Osteocyte (in vitro differentiated cells): ENCODE data around the gene ZNFX1. TPM values are rescaled to one million over a fixed set of nuclear protein-coding genes. Genes with fewer than 3 reads are reported as not detected.

Experiments used
- DNase-seq: peaks from one replicate; pipeline ENCODE4 v3.0.0; 2021; ENCODE audit warnings: mixed read lengths; ENCODE audit not compliant: unreplicated experiment; ENCODE audit errors: extremely low spot score
- H3K27ac Mint-ChIP-seq: one replicate; pipeline ENCODE4 v1.8.0; 2021; ENCODE audit warnings: mild to moderate bottlenecking, mixed read lengths; ENCODE audit not compliant: unreplicated experiment
- H3K27me3 Mint-ChIP-seq: one replicate; pipeline ENCODE4 v1.8.0; 2021; ENCODE audit warnings: mixed read lengths; ENCODE audit not compliant: unreplicated experiment
- H3K36me3 Mint-ChIP-seq: one replicate; pipeline ENCODE4 v1.8.0; 2021; ENCODE audit warnings: mixed read lengths; ENCODE audit not compliant: unreplicated experiment
- H3K4me1 Mint-ChIP-seq: one replicate; pipeline ENCODE4 v1.8.0; 2021; ENCODE audit warnings: mixed read lengths; ENCODE audit not compliant: unreplicated experiment
- H3K4me3 Mint-ChIP-seq: one replicate; pipeline ENCODE4 v1.8.0; 2021; ENCODE audit warnings: mild to moderate bottlenecking, moderate library complexity, mixed read lengths; ENCODE audit not compliant: unreplicated experiment
- H3K9me3 Mint-ChIP-seq: one replicate; pipeline ENCODE4 v1.8.0; 2021; ENCODE audit warnings: mixed read lengths; ENCODE audit not compliant: unreplicated experiment
- total RNA-seq: library from RNA; stranded (reverse); gene quantifications from 2 replicates; pipeline ENCODE4 v1.2.1, GENCODE V29; 2021
- TF ChIP-seq, protein P1 (sequence below): fragments of 200-600 bp; sonication (generic); IDR thresholded peaks from 2 replicates; pipeline ENCODE4 v1.5.0; 2021; ENCODE audit warnings: antibody characterized with exemption, mild to moderate bottlenecking, moderate library complexity

ZNFX1 gene
- total RNA-seq, 1 donor from 2014 or later: 48.1 TPM

- Mint-ChIP-seq H3K36me3 (peaks cover 53% of the 10 kb centered on the region), H3K4me1 (peaks cover 38% of the 10 kb centered on the region), H3K27me3 (no peaks in the 10 kb centered on the region), H3K9me3 (no peaks in the 10 kb centered on the region), H3K27ac (peak overlapping the region; percentile 97), H3K4me3 (peak overlapping the region; percentile 14)
- TF ChIP-seq, protein P1, sequence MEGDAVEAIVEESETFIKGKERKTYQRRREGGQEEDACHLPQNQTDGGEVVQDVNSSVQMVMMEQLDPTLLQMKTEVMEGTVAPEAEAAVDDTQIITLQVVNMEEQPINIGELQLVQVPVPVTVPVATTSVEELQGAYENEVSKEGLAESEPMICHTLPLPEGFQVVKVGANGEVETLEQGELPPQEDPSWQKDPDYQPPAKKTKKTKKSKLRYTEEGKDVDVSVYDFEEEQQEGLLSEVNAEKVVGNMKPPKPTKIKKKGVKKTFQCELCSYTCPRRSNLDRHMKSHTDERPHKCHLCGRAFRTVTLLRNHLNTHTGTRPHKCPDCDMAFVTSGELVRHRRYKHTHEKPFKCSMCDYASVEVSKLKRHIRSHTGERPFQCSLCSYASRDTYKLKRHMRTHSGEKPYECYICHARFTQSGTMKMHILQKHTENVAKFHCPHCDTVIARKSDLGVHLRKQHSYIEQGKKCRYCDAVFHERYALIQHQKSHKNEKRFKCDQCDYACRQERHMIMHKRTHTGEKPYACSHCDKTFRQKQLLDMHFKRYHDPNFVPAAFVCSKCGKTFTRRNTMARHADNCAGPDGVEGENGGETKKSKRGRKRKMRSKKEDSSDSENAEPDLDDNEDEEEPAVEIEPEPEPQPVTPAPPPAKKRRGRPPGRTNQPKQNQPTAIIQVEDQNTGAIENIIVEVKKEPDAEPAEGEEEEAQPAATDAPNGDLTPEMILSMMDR: no peak
- no peak for DNase-seq
Observed at GRCh38 chr20:49275636-49276035, 2.2 kb downstream of the ZNFX1 start.

GRCh38 chr20:49275216-49275615, 2.6 kb downstream of the ZNFX1 start:
- no peak for DNase-seq
- Mint-ChIP-seq H3K36me3 (peaks cover 53% of the 10 kb centered on the region), H3K9me3 (no peaks in the 10 kb centered on the region), H3K27me3 (no peaks in the 10 kb centered on the region), H3K4me3 (no peak overlapping the region), H3K27ac (no peak overlapping the region), H3K4me1 (peaks cover 38% of the 10 kb centered on the region)
- TF ChIP-seq, protein P1: no peak

DNA sequence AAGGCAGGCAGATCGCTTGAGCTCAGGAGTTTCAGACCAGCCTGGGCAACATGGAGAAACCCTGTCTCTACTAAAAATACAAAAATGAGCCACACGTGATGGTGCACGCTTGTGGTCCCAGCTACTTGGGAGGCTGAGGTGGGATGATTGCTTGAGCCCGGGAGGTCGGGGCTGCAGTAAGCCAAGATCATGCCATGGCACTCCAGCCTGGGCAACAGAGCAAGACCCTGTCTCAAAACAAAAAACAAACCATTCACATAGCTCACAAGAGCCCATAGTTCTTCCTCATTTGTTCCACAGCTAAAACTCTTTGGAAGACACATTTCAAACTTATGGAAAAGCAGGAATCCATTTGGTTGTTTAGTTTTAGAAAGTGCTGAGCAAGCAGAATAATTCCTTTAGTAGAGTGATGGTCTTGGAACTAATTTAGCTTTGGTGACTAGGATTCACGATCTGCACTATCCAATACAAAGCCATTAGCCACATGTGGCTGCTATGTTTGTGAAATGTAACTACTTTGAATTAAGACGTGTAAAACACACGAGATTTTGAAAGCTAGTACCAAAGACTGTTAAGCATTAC, 4.1 kb downstream of the ZNFX1 start:
- Mint-ChIP-seq H3K4me3 (no peak overlapping the region), H3K4me1 (peaks cover 38% of the 10 kb centered on the region), H3K9me3 (peaks cover 4% of the 10 kb centered on the region), H3K27ac (no peak overlapping the region), H3K27me3 (no peaks in the 10 kb centered on the region), H3K36me3 (peaks cover 51% of the 10 kb centered on the region)
- DNase-seq: no peak
- TF ChIP-seq, protein P1: no peak

- TF ChIP-seq, protein P1: no peak
- H3K27me3 Mint-ChIP-seq: no peaks in the 10 kb centered on the region
- peaks cover 45% of the 10 kb centered on the region for H3K4me1 Mint-ChIP-seq
Observed at GRCh38 chr20:49272654-49273053, 5.2 kb downstream of the ZNFX1 start.

DNA sequence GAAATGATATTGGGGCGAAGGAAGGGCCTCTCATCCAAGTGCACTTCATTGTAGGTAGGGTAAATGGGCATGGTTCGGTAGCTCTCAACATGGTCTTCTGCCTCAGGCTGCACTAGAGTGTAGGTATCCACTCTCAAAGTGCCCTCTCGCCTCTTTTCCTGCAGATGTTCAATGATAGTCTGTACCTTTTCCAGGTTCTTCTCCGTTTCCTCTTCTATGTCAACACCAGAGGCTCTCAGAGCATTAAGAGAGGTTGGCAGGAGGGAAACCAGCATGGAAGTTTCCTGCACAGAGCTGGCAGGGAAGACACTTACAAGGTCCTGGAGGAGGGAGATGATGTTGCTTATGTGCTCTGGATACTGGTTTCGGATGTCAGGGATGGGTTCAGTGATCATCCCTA, 7.1 kb downstream of the ZNFX1 start:
- Mint-ChIP-seq H3K4me1 (peaks cover 40% of the 10 kb centered on the region), H3K27me3 (no peaks in the 10 kb centered on the region), H3K9me3 (peaks cover 4% of the 10 kb centered on the region), H3K4me3 (no peak overlapping the region), H3K27ac (no peak overlapping the region), H3K36me3 (peaks cover 57% of the 10 kb centered on the region)
- TF ChIP-seq, protein P1: no peak
- no peak for DNase-seq

More at GRCh38 chr20:49272654-49273053, 5.2 kb downstream of the ZNFX1 start:
- DNase-seq: no peak
- Mint-ChIP-seq H3K9me3 (peaks cover 4% of the 10 kb centered on the region), H3K27ac (no peak overlapping the region), H3K4me3 (no peak overlapping the region), H3K36me3 (peaks cover 52% of the 10 kb centered on the region)
